Mammary epithelial cell (primary cell): Measurements from ENCODE around the gene CMC4.

Source experiments
- CTCF ChIP-seq, 2 donors: IDR thresholded peaks in 1 of 2; conservative IDR thresholded peaks in 1 of 2; 2 replicates each; pipeline ENCODE4 v1.5.1; 2011 to 2012; ENCODE audit warnings: inconsistent platforms in 2 of 2, low read length in 2 of 2, mild to moderate bottlenecking in 2 of 2, control low read depth in 1 of 2, low read depth in 1 of 2; ENCODE audit not compliant: insufficient read depth in 1 of 2; ENCODE audit errors: extremely low read depth in 1 of 2
- EZH2 ChIP-seq: IDR thresholded peaks from 2 replicates; pipeline ENCODE4 v1.6.1; 2012; ENCODE audit warnings: low read length, inconsistent platforms, borderline replicate concordance

GRCh38 chrX:155020591-155020990 is 50.3 kb downstream of the CMC4 start:
- no peak for TF ChIP-seq CTCF (conservative IDR thresholded peaks at IDR 0.05 in 1 of 2, IDR thresholded peaks at IDR 0.05 in 1 of 2; ENCODE audit: extremely low read depth in 1 of 2, insufficient read depth in 1 of 2, low read depth in 1 of 2, low read length in 2 of 2)
- no peak for TF ChIP-seq EZH2
